KMS-11 (cell line): ENCODE results near the gene AMIGO3.

Source experiments
- H2AFZ ChIP-seq: fragments of 200-600 bp; sonication (generic); 2 replicates; pipeline ENCODE4 v1.6.1; 2016; ENCODE audit warnings: antibody characterized with exemption, mixed run types, low read depth
- H3K27ac ChIP-seq: fragments of 200-600 bp; sonication (generic); 2 replicates; pipeline ENCODE4 v1.6.1; 2016; ENCODE audit warnings: mild to moderate bottlenecking, mixed run types
- H3K27me3 ChIP-seq: fragments of 200-600 bp; sonication (generic); 2 replicates; pipeline ENCODE4 v1.6.1; 2017; ENCODE audit warnings: mild to moderate bottlenecking, low read depth, mixed run types, moderate library complexity; ENCODE audit not compliant: insufficient read depth
- H3K36me3 ChIP-seq: fragments of 200-600 bp; sonication (generic); 2 replicates; pipeline ENCODE4 v1.6.1; 2017; ENCODE audit warnings: mild to moderate bottlenecking, mixed run types; ENCODE audit not compliant: insufficient read depth
- H3K4me1 ChIP-seq: fragments of 200-600 bp; sonication (generic); 2 replicates; pipeline ENCODE4 v1.6.1; 2016; ENCODE audit warnings: mild to moderate bottlenecking, low read depth, mixed run types; ENCODE audit not compliant: poor library complexity, severe bottlenecking
- H3K4me2 ChIP-seq: fragments of 200-600 bp; sonication (generic); 2 replicates; pipeline ENCODE4 v1.7.0; 2016; ENCODE audit warnings: mild to moderate bottlenecking, mixed run types
- H3K4me3 ChIP-seq: fragments of 200-600 bp; sonication (generic); IDR thresholded peaks from 2 replicates; pipeline ENCODE4 v1.6.1; 2017; ENCODE audit warnings: low read depth, low read length, mixed read lengths; ENCODE audit not compliant: insufficient read depth
- H3K79me2 ChIP-seq: fragments of 200-600 bp; sonication (generic); 2 replicates; pipeline ENCODE4 v1.6.1; 2016; ENCODE audit warnings: low read depth, mixed run types; ENCODE audit not compliant: insufficient read depth
- H3K9ac ChIP-seq: fragments of 200-600 bp; sonication (generic); 2 replicates; pipeline ENCODE4 v1.6.1; 2016; ENCODE audit warnings: mild to moderate bottlenecking, mixed run types
- H4K20me1 ChIP-seq: fragments of 200-600 bp; sonication (generic); 2 replicates; pipeline ENCODE4 v1.6.1; 2016; ENCODE audit warnings: mild to moderate bottlenecking, mixed run types; ENCODE audit not compliant: insufficient read depth
- TF ChIP-seq, protein P1 (sequence below): fragments of 200-600 bp; sonication (generic); conservative IDR thresholded peaks from 2 replicates; pipeline ENCODE4 v1.6.1; 2017; ENCODE audit warnings: low read depth, mild to moderate bottlenecking, antibody characterized with exemption, low read length, moderate library complexity, mixed read lengths

Gene AMIGO3

DNA sequence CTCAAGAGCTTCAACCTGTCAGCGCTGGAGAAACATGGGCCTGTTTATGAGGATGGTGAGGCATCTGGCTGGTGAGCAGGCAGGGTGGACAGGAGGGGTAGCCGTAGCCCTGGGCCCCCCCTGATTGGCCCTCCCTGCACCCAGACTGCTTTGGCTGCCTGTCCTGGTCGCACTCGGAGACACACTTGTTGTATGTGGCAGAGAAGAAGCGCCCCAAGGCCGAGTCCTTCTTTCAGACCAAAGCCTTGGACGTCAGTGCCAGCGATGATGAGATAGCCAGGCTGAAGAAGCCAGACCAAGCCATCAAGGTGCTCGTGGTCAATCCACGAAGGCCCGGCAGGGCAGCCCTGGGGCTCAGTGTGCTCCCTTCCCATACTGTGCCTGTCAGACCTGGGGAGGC, 43.6 kb downstream of the AMIGO3 start:
- Histone ChIP-seq H2AFZ (no peak overlapping the region), H3K4me1 (peaks cover 5% of the 10 kb centered on the region), H3K36me3 (no peaks in the 10 kb centered on the region), H3K4me3 (no peak overlapping the region), H3K4me2 (no peak overlapping the region), H3K27me3 (no peaks in the 10 kb centered on the region), H4K20me1 (no peaks in the 10 kb centered on the region), H3K9ac (no peak overlapping the region), H3K79me2 (no peaks in the 10 kb centered on the region), H3K27ac (no peak overlapping the region)
- TF ChIP-seq, protein P1, sequence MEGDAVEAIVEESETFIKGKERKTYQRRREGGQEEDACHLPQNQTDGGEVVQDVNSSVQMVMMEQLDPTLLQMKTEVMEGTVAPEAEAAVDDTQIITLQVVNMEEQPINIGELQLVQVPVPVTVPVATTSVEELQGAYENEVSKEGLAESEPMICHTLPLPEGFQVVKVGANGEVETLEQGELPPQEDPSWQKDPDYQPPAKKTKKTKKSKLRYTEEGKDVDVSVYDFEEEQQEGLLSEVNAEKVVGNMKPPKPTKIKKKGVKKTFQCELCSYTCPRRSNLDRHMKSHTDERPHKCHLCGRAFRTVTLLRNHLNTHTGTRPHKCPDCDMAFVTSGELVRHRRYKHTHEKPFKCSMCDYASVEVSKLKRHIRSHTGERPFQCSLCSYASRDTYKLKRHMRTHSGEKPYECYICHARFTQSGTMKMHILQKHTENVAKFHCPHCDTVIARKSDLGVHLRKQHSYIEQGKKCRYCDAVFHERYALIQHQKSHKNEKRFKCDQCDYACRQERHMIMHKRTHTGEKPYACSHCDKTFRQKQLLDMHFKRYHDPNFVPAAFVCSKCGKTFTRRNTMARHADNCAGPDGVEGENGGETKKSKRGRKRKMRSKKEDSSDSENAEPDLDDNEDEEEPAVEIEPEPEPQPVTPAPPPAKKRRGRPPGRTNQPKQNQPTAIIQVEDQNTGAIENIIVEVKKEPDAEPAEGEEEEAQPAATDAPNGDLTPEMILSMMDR: no peak

- Histone ChIP-seq H2AFZ (no peak overlapping the region; the same call in 1 of the 2 replicates), H3K36me3 (no peaks in the 10 kb centered on the region), H3K27me3 (no peaks in the 10 kb centered on the region), H3K4me3 (no peak overlapping the region), H3K27ac (no peak overlapping the region), H3K79me2 (no peaks in the 10 kb centered on the region), H3K4me2 (peak overlapping the region; percentile 51), H3K4me1 (peaks cover 5% of the 10 kb centered on the region), H3K9ac (peak overlapping the region; percentile 86; the same call in 1 of the 2 replicates), H4K20me1 (no peaks in the 10 kb centered on the region)
- TF ChIP-seq, protein P1: no peak
Observed at GRCh38 chr3:49674497-49674983, 44.9 kb downstream of the AMIGO3 start.

DNA sequence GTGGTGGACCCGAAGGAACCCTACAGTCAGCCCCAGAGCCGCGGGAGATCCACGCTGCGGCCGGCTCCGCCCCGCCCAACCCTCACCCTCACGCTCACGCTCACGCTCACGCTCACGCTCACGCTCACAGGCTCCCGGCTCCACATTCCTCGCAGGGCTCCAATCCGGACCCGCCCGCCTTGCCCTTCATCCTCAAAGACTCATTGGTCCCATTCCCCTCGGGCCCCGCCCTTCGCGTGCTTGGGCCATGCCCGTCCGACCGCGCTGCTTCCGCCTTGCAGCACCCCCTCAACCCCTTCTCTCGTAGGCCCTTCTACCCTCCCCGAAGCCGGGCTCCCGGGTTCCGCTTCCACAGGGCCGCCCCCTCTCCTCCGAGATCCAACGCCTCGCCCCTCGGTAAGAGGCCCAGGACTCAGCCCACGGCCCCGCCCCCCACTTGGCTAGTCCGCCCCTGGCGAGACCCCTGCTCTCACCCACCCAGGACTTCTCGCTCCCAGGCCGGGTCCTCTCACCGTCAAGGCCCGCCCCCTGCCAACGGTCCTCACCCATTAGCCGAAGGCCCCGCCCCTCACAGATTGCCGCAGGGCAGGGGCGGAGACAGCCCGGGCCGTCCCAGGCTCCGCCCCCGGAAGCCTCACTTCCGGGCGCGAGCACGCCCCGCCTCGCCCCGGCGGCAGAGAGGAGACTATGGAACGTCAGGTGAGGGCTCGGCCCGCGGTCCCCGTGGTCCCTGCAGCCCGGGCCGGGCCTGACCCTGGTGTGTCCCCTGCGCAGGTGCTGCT, 45.6 kb downstream of the AMIGO3 start, which contains the start of gene APEH:
TSS of gene APEH (plus strand) at position 637 of the 782 bp plus-strand sequence. CDS start at position 688, 51 bp downstream.
- peak within 1 kb of the TSS; percentile 54 for H2AFZ ChIP-seq
- H3K9ac ChIP-seq: peak within 1 kb of the TSS; percentile 86
- TF ChIP-seq, protein P1: no peak
- H3K27me3 ChIP-seq: no peaks in the 10 kb centered on the region
- H3K79me2 ChIP-seq: no peaks in the 10 kb centered on the region
- peaks cover 5% of the 10 kb centered on the region for H3K4me1 ChIP-seq
- peak within 1 kb of the TSS; percentile 82 for H3K27ac ChIP-seq
- H3K4me2 ChIP-seq: peak within 1 kb of the TSS; percentile 54
- no peaks in the 10 kb centered on the region for H4K20me1 ChIP-seq
- H3K36me3 ChIP-seq: no peaks in the 10 kb centered on the region
- H3K4me3 ChIP-seq: no peak within 1 kb of the TSS

DNA sequence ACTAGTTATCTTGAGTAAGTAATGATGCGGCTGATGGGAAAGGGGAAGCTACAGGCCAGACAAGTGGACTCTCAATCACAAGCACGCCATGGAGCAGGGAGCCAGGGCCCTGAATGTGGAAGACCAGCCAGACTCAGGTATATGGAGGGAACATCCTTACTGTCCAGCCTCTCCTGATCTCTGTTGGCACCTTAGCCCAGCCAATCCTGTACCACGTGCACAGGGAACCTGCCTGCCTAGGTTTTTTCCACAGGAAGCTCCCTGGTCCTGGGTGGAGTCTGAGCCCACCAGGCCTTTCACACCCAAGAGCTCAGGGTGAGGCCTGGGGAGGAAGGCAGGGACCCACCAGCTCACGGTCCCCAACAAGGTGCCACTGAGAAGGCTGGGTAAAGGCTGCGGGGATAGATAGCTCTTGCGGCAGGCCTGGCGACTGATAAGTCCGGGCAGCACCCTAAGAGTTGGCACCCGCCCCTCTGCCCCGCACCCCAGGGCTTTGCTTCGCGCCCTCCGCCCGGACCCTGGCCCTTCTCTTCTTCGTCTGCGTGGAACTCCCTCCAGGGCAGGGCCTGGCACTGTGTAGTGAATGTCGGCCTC, 46.3 kb downstream of the AMIGO3 start:
- Histone ChIP-seq H4K20me1 (no peaks in the 10 kb centered on the region), H3K27ac (peak overlapping the region; percentile 82), H3K4me2 (peak overlapping the region; percentile 54), H3K36me3 (no peaks in the 10 kb centered on the region), H3K27me3 (no peaks in the 10 kb centered on the region), H3K9ac (peak overlapping the region; percentile 86), H3K4me3 (no peak overlapping the region), H3K79me2 (no peaks in the 10 kb centered on the region), H2AFZ (peak overlapping the region; percentile 54), H3K4me1 (peaks cover 5% of the 10 kb centered on the region)
- TF ChIP-seq, protein P1: no peak
